ENCODE results near the gene ABLIM3. TPM values are rescaled to one million over a fixed set of nuclear protein-coding genes. Genes with fewer than 3 reads are reported as not detected.

The ABLIM3 gene
- total RNA-seq, 2 experiments from 2014 or later = not detected

GRCh38 chr5:149302641-149303040, 161.3 kb downstream of the ABLIM3 start:
- no peaks in the 10 kb centered on the region for H3K36me3 ChIP-seq (ENCODE audit: insufficient read depth, low read length)
- no peaks in the 10 kb centered on the region for H3K79me2 ChIP-seq (ENCODE audit: insufficient read depth, low read depth, low read length)
- BruUV-seq (replicated peaks) = no TSS peak
- H3K4me1 ChIP-seq (ENCODE audit: insufficient read depth, low read length, poor library complexity, severe bottlenecking) = no peaks in the 10 kb centered on the region
- no peaks in the 10 kb centered on the region for H4K20me1 ChIP-seq (ENCODE audit: insufficient read depth, low read length)
- no peak for DNase-seq (ENCODE audit: low spot score)
- ChIA-PET CTCF (ENCODE audit: unreplicated experiment) (no interaction called here), POLR2A (interaction anchor here (1.3 kb wide), 1 partner anchor 9 kb away, joined by 4 read pairs; no protein-coding TSS in a partner anchor)
- no peak overlapping the region for H2AFZ ChIP-seq (ENCODE audit: low read length)
- H3K9me2 ChIP-seq (ENCODE audit: insufficient read depth, low read length) = no peaks in the 10 kb centered on the region
- no peak overlapping the region for H3K4me2 ChIP-seq (ENCODE audit: low read length)
- intact Hi-C loops (cut with micrococcal nuclease; ENCODE audit: unreplicated experiment) = no loop called here
- H3K4me3 ChIP-seq (ENCODE audit: low read depth, low read length, poor library complexity, severe bottlenecking) = no peak overlapping the region
- no peak overlapping the region for H3K27ac ChIP-seq (ENCODE audit: low read depth, low read length, poor library complexity, severe bottlenecking)
- no peaks in the 10 kb centered on the region for H3K9me3 ChIP-seq (ENCODE audit: low read length)
- no peak for TF ChIP-seq EZH2phosphoT487 (IDR thresholded peaks at IDR 0.05; ENCODE audit: borderline replicate concordance, low read depth, low read length)
- no peak for TF ChIP-seq CTCF (conservative IDR thresholded peaks at IDR 0.05; ENCODE audit: low read length)

GRCh38 chr5:149303210-149303609, 161.9 kb downstream of the ABLIM3 start:
- Histone ChIP-seq H3K9me2 (ENCODE audit: insufficient read depth, low read length) (no peaks in the 10 kb centered on the region), H3K9me3 (ENCODE audit: low read length) (no peaks in the 10 kb centered on the region), H3K36me3 (ENCODE audit: insufficient read depth, low read length) (no peaks in the 10 kb centered on the region), H2AFZ (ENCODE audit: low read length) (no peak overlapping the region), H3K4me2 (ENCODE audit: low read length) (no peak overlapping the region), H3K27ac (ENCODE audit: low read depth, low read length, poor library complexity, severe bottlenecking) (no peak overlapping the region), H4K20me1 (ENCODE audit: insufficient read depth, low read length) (no peaks in the 10 kb centered on the region), H3K4me3 (ENCODE audit: low read depth, low read length, poor library complexity, severe bottlenecking) (no peak overlapping the region), H3K4me1 (ENCODE audit: insufficient read depth, low read length, poor library complexity, severe bottlenecking) (no peaks in the 10 kb centered on the region), H3K79me2 (ENCODE audit: insufficient read depth, low read depth, low read length) (no peaks in the 10 kb centered on the region)
- POLR2A ChIA-PET = no interaction called here
- intact Hi-C loops (cut with micrococcal nuclease; ENCODE audit: unreplicated experiment) = no loop called here
- no peak for DNase-seq (ENCODE audit: low spot score)
- CTCF ChIA-PET (ENCODE audit: unreplicated experiment) = no interaction called here
- TF ChIP-seq CTCF (conservative IDR thresholded peaks at IDR 0.05; ENCODE audit: low read length) (no peak), EZH2phosphoT487 (IDR thresholded peaks at IDR 0.05; ENCODE audit: borderline replicate concordance, low read depth, low read length) (no peak)
- no TSS peak for BruUV-seq (replicated peaks)

GRCh38 chr5:149304195-149305078, 163.1 kb downstream of the ABLIM3 start:
- Histone ChIP-seq H3K9me3 (ENCODE audit: low read length) (no peaks in the 10 kb centered on the region), H3K36me3 (ENCODE audit: insufficient read depth, low read length) (no peaks in the 10 kb centered on the region), H3K4me2 (ENCODE audit: low read length) (no peak overlapping the region), H2AFZ (ENCODE audit: low read length) (no peak overlapping the region), H4K20me1 (ENCODE audit: insufficient read depth, low read length) (no peaks in the 10 kb centered on the region), H3K79me2 (ENCODE audit: insufficient read depth, low read depth, low read length) (no peaks in the 10 kb centered on the region), H3K27ac (ENCODE audit: low read depth, low read length, poor library complexity, severe bottlenecking) (no peak overlapping the region), H3K4me3 (ENCODE audit: low read depth, low read length, poor library complexity, severe bottlenecking) (no peak overlapping the region), H3K9me2 (ENCODE audit: insufficient read depth, low read length) (no peaks in the 10 kb centered on the region), H3K4me1 (ENCODE audit: insufficient read depth, low read length, poor library complexity, severe bottlenecking) (no peaks in the 10 kb centered on the region)
- TF ChIP-seq CTCF (conservative IDR thresholded peaks at IDR 0.05; ENCODE audit: low read length) = no peak
- no peak for TF ChIP-seq EZH2phosphoT487 (IDR thresholded peaks at IDR 0.05; ENCODE audit: borderline replicate concordance, low read depth, low read length)
- DNase-seq (ENCODE audit: low spot score) = no peak
- CTCF ChIA-PET (ENCODE audit: unreplicated experiment) = no interaction called here
- POLR2A ChIA-PET = no interaction called here
- no TSS peak for BruUV-seq (replicated peaks)
- intact Hi-C loops (cut with micrococcal nuclease; ENCODE audit: unreplicated experiment) = no loop called here

Measured in OCI-LY7 (cell line).